Muscle of leg (tissue), 11 donors: ENCODE data around the gene IRX2. TPM values are rescaled to one million over a fixed set of nuclear protein-coding genes. Genes with fewer than 3 reads are reported as not detected.

Source experiments
- DNase-seq: peaks from one replicate; pipeline ENCODE4 v3.0.0; 2013
- H3K27ac ChIP-seq: one replicate; pipeline ENCODE4 v1.5.1; 2013; ENCODE audit warnings: mild to moderate bottlenecking, low read length, control low read depth
- H3K27me3 ChIP-seq: one replicate; pipeline ENCODE4 v1.6.1; 2013; ENCODE audit warnings: low read length; ENCODE audit not compliant: control insufficient read depth, insufficient read depth
- H3K36me3 ChIP-seq: one replicate; pipeline ENCODE4 v1.6.1; 2013; ENCODE audit warnings: low read length; ENCODE audit not compliant: control insufficient read depth, insufficient read depth
- H3K4me1 ChIP-seq: one replicate; pipeline ENCODE4 v1.6.1; 2013; ENCODE audit warnings: low read length; ENCODE audit not compliant: control insufficient read depth, insufficient read depth
- H3K4me3 ChIP-seq: one replicate; pipeline ENCODE4 v1.5.1; 2013; ENCODE audit warnings: low read length, control low read depth
- H3K9me3 ChIP-seq: replicated peaks from 2 replicates; pipeline ENCODE4 v1.6.1; 2013; ENCODE audit warnings: low read depth, low read length; ENCODE audit not compliant: control insufficient read depth
- WGBS: methylation state at CpG from one replicate; pipeline ENCODE4 v1.1.5; 2013; ENCODE audit warnings: missing lambda C conversion rate; ENCODE audit not compliant: insufficient coverage; 5-methylcytosine and 5-hydroxymethylcytosine counted together
- polyA plus RNA-seq, 8 donors: library from polyadenylated mRNA; unstranded; fragments of 120-200 nt; gene quantifications; one replicate each; pipeline versions ENCODE4 v1.2.1 to v1.2.3, GENCODE V29; 2013; ENCODE audit warnings: inconsistent platforms in 1 of 8, low replicate concordance in 1 of 8; ENCODE audit not compliant: insufficient read length in 8 of 8, insufficient read depth in 1 of 8
- total RNA-seq: library from RNA; stranded (reverse); fragments of 120-200 nt; gene quantifications from one replicate; pipeline ENCODE4 v1.2.4, GENCODE V29; 2013

The IRX2 gene
- total and polyA plus RNA-seq, 9 donors, result 0.07 to 10.9 (median 0.18) TPM; not detected in 1

DNA sequence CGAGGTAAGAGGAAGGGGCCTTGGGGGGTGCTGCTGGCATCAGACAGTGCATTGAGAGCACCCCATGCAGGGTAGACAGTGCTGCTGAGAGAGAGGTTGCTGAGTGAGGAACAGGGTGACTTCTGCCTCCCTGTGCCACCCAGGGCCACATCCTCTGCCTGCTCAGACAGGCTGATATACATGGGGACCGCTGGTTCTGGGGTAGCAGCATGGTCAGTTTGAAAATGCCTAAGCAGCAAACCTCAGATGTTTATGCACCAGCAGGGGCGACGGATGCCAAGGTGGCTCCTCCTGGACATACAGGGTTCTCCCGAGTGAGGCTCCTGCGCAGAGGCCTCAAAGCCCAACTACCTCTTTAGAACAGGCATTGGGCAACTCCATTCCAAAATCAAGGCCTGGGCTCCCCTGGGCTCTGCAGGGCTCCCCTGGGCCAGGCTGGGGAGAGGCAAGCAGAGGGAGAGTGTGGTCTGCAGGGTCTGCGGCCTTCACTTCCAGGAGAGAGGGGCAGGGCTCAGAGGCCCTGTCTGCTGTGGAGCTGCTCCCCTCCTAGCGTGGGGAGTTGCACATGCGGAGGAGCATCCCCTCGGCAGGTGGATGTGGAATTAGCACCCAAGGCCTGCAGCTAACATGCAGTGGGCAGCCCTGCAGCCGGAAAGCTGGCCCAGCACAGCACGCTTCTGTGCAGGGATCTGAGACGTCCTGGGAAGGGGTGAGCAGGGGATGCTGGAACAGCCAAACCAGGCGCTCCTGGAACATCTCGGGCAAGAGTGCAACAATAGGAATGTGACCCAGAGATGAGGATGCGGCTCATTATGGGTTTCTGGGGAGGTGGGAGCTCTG is 46.5 kb downstream of the IRX2 start:
- peaks cover 25% of the 10 kb centered on the region for H3K27me3 ChIP-seq
- H3K27ac ChIP-seq, result no peak overlapping the region
- no peaks in the 10 kb centered on the region for H3K9me3 ChIP-seq
- no peak overlapping the region for H3K4me3 ChIP-seq
- no peaks in the 10 kb centered on the region for H3K4me1 ChIP-seq
- no peaks in the 10 kb centered on the region for H3K36me3 ChIP-seq
- WGBS, result 87% methylated on average over 12 of the region's 16 CpGs
- DNase-seq, result no peak

DNA sequence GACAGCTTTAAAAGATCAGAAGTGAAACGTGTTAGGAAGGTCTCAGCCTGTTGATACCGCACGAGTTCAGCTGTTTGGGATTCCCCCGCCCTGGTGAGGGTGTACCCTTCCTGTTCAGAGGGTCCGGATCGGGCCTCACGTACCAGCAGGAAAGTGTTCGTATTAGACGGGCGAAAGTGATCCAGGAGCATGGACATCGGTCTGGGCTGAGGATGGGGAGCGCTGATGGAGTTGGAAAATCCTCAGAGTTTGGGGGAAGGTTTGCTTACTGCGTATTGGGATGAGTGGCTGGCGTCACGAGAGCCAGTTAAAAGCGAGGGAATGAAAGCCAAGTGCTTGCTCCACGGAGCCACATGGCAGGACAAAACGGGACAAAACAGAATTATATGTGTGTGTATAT is 47.4 kb downstream of the IRX2 start:
- Histone ChIP-seq H3K9me3 (no peaks in the 10 kb centered on the region), H3K4me1 (no peaks in the 10 kb centered on the region), H3K27ac (no peak overlapping the region), H3K27me3 (peaks cover 24% of the 10 kb centered on the region), H3K4me3 (no peak overlapping the region), H3K36me3 (no peaks in the 10 kb centered on the region)
- WGBS, result 85% methylated on average over 13 of the region's 18 CpGs
- no peak for DNase-seq

DNA sequence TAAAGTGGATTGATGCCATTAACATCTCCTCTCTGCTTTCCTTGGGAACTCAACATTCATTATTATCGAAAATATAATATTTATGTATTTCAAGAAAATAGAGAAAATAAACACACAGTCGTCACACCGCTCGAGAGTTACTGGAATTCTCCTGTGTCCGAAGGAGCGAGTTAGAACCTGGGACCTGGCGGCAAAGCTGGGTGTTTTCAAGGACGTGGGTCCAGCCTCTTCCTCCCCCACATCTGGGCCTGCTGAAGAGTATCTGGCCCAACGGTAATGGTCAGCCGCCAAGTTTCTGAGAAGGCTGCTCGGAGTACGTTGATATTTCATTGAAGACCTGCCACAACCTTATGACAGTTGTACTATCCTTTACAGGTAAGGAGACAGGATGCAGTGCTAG is 47.9 kb downstream of the IRX2 start:
- DNase-seq, result no peak
- Histone ChIP-seq H3K27ac (no peak overlapping the region), H3K36me3 (no peaks in the 10 kb centered on the region), H3K27me3 (peaks cover 24% of the 10 kb centered on the region), H3K4me3 (no peak overlapping the region), H3K4me1 (no peaks in the 10 kb centered on the region), H3K9me3 (no peaks in the 10 kb centered on the region)
- WGBS, result 72% methylated on average over 5 of the region's 12 CpGs

DNA sequence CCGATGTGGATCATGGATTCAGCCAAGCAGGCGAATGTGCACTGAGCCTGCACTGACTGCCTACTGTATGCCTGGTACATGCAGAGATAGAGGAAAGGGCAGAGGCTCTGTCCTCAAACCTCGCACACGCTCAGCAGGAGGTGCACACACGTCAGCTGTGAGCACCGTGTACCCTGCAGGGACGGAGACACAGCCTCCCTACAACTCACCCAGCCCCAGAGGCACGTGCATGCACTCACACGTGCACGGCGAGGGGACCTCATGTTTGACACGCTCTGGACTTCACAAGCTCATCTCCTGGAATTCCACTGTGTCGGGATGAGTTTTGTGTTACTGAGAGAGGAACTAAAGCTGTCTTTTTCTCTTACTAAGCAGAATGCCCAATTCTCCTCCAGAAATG is 48.4 kb downstream of the IRX2 start:
- WGBS, result 82% methylated on average over 2 of the region's 13 CpGs
- H3K9me3 ChIP-seq, result no peaks in the 10 kb centered on the region
- no peak for DNase-seq
- H3K36me3 ChIP-seq, result no peaks in the 10 kb centered on the region
- peaks cover 18% of the 10 kb centered on the region for H3K27me3 ChIP-seq
- H3K4me3 ChIP-seq, result no peak overlapping the region
- H3K4me1 ChIP-seq, result no peaks in the 10 kb centered on the region
- no peak overlapping the region for H3K27ac ChIP-seq

DNA sequence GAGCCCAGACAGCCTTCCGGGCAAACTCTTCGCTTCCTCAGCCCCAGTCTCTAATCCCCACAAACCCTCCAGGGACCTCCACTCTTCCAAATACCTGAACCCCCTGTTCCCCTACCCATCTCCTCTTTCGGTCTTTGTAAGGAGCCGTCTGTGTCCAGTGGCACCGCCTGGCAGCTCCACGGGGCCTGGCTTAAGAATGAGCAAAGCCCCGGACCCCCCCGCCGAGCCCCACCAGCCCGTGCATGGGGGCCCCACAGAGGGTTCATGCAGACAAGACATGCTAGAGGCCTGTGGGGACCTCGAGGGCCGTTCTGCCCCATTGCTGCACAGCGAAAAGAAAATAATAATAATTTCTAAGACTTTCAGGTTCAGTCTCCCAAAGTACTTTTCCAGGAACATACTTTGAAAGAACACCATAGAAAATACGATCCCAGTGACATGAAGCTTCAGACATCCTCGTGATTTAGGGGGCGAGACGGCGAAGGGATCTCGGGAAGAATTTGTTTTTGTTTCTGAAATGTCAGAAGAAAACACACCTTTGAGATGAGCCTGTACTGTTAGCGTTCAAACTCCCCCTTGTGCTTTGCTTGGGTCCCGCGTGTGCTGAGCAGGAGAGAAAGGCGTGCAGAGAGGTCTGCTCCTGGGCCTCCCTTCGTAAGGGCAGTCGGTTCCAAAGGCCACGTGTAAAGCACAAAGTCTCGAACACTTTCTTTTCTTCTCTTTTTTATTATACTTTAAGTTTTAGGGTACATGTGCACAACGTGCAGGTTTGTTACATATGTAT is 49.2 kb downstream of the IRX2 start:
- WGBS, result 51% methylated on average over 20 of the region's 28 CpGs
- H3K36me3 ChIP-seq, result no peaks in the 10 kb centered on the region
- H3K27me3 ChIP-seq, result peaks cover 17% of the 10 kb centered on the region

DNA sequence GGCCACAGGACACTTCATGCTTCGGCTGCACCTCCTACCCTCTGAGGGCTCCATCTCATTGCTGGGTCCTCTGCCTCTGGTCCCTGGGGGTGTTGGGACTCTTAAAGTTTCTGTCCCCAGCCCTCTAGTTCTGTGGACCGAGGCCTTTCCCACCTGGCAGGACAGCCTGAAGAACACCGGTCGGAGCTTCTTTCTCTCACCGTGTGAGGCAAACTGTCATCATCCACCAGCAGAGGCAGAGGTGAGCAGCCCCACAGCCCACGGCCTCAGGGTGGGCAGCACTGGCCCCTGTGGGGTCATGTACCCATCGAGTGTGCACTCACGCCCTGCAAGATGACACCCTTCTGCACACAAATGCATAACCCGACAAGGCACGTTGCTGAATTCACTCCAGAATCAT is 49.9 kb downstream of the IRX2 start:
- WGBS, result 41% methylated on average over 9 of the region's 10 CpGs
- no peak overlapping the region for H3K27ac ChIP-seq
- peaks cover 17% of the 10 kb centered on the region for H3K27me3 ChIP-seq
- H3K4me3 ChIP-seq, result no peak overlapping the region
- DNase-seq, result no peak
- no peaks in the 10 kb centered on the region for H3K4me1 ChIP-seq
- H3K9me3 ChIP-seq, result no peaks in the 10 kb centered on the region
- H3K36me3 ChIP-seq, result no peaks in the 10 kb centered on the region

More for the DNA sequence above, 49.2 kb downstream of the IRX2 start:
- H3K27ac ChIP-seq, result no peak overlapping the region
- DNase-seq, result no peak
- H3K9me3 ChIP-seq, result no peaks in the 10 kb centered on the region
- no peaks in the 10 kb centered on the region for H3K4me1 ChIP-seq
- no peak overlapping the region for H3K4me3 ChIP-seq

DNA sequence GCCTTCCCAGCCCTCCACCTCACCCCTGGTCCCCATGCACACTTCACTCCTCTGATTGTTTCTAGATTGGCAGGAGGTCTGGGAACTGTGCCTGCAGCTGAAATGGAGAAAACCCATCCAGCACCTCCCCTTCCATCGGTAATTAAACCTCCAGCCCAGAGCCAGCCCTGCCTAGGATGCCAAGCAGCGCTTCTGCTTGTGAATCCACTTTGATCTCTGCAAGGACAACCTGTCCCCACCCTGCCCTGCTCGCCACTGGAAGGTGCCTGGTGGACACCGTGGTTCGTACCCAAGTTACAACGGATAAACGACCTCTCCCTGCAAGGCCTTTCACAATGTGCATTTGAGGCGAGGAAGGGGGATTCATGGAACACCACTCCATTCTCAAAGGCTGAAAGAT is 50.6 kb downstream of the IRX2 start:
- H3K27ac ChIP-seq, result no peak overlapping the region

DNA sequence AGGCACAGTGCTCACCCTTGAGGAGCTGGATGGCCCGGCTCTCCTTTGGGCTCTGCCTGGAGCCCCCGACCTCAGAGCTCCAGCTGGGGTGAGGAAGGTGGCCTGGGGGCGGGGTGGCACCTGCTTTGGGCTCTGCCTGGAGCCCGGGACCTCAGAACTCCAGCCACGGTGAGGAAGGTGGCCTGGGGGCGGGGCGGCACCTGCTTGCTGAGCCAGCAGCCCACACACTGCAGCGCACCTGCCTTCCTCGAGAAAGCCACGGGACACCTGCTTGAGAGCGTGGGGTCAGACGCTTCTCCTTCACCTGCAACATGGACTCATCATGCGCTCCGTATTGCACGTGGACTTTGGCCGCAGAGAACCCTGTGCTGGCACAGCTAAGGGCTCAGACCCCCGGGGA is 51.8 kb downstream of the IRX2 start:
- Histone ChIP-seq H3K9me3 (no peaks in the 10 kb centered on the region), H3K27me3 (peaks cover 13% of the 10 kb centered on the region), H3K27ac (no peak overlapping the region), H3K4me3 (no peak overlapping the region), H3K4me1 (no peaks in the 10 kb centered on the region), H3K36me3 (no peaks in the 10 kb centered on the region)
- no peak for DNase-seq
- 89% methylated on average over 16 of the region's 17 CpGs for WGBS

More for the DNA sequence above, 50.6 kb downstream of the IRX2 start:
- DNase-seq, result no peak
- H3K4me3 ChIP-seq, result no peak overlapping the region
- H3K4me1 ChIP-seq, result no peaks in the 10 kb centered on the region
- WGBS, result 81% methylated on average over 8 of the region's 8 CpGs
- H3K36me3 ChIP-seq, result no peaks in the 10 kb centered on the region
- H3K9me3 ChIP-seq, result no peaks in the 10 kb centered on the region
- H3K27me3 ChIP-seq, result peaks cover 16% of the 10 kb centered on the region

DNA sequence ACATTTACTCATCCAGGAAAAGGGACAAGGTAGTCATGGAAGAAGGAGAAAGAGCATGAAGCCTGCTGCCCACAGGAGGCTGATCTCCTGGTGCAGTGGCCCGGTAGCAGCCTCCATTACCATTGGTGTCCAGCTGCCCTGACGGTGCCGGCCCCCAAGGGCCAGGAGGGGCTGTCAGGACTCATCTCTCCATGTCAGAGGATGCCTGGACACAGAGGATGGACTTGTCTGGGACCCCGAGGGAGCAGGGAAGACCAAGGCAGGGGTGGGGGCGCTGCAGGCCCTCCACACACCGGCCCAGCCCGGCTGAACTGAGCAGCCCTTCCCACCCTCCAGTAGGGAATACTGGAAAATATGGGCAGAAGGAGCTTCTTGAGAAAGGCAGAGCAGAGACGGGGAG is 52.2 kb downstream of the IRX2 start:
- Histone ChIP-seq H3K4me1 (no peaks in the 10 kb centered on the region), H3K27me3 (peaks cover 11% of the 10 kb centered on the region), H3K36me3 (no peaks in the 10 kb centered on the region), H3K9me3 (no peaks in the 10 kb centered on the region), H3K4me3 (no peak overlapping the region), H3K27ac (no peak overlapping the region)
- DNase-seq, result no peak
- WGBS, result 90% methylated on average over 5 of the region's 8 CpGs

DNA sequence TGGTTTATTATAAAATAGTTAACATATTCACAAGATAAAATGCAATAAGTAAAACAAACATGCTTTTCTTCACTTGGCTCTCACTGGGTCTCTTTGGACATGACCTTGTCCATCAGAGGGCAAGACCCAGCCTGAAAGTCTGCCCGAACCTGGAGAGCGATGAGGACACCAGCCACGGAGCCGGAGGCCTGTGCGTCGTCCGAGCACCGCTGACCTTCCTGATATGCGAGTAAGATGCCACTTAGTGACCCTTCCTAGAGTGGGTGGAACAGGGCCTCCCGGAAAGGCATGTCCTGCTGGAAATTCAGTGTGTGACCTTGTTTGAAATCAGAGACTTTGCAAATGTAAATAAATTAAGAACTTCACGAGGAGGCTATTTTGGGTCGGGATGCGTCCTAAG is 52.9 kb downstream of the IRX2 start:
- no peak for DNase-seq
- H3K4me3 ChIP-seq, result no peak overlapping the region
- WGBS, result 83% methylated on average over 13 of the region's 13 CpGs
- no peak overlapping the region for H3K27ac ChIP-seq
- no peaks in the 10 kb centered on the region for H3K4me1 ChIP-seq
- no peaks in the 10 kb centered on the region for H3K9me3 ChIP-seq
- H3K27me3 ChIP-seq, result peaks cover 8% of the 10 kb centered on the region
- H3K36me3 ChIP-seq, result no peaks in the 10 kb centered on the region
